Measurements from ENCODE around the gene CUEDC2.

- TF ChIP-seq CTCF (conservative IDR thresholded peaks at IDR 0.05 in 1 of 2, IDR thresholded peaks at IDR 0.05 in 1 of 2; ENCODE audit: low read depth in 1 of 2, low read length in 2 of 2) = no peak
- TF ChIP-seq EZH2 (IDR thresholded peaks at IDR 0.05; ENCODE audit: low read length, missing control alignments) = peak; percentile 74
Measured at GRCh38 chr10:102411341-102412255, 20.8 kb downstream of the CUEDC2 start.

Data from fibroblast of lung (primary cell).